Hematopoietic multipotent progenitor cell treated with erythropoietin and hydrocortisone succinate and interleukin-3 and kit ligand, for 17 days (in vitro differentiated cells): ENCODE results near the gene USP50.
"Not testable (repeated sequence)": the region's sequence is repeated elsewhere in the genome, so short reads cannot be mapped to it uniquely, and the experiment has no call there.

Experiments
- DNase-seq: peaks from one replicate; pipeline ENCODE4 v3.0.0-alpha.2; 2015; ENCODE audit warnings: low spot score

USP50 gene

GRCh38 chr15:50503144-50503543 lies 43.3 kb downstream of the USP50 start:
- DNase-seq = no peak

- no peak for DNase-seq
Measured at GRCh38 chr15:50501815-50502214, 44.7 kb downstream of the USP50 start.

GRCh38 chr15:50500352-50500751 lies 46.1 kb downstream of the USP50 start:
- no peak for DNase-seq

GRCh38 chr15:50496692-50497091 lies 49.8 kb downstream of the USP50 start:
- no peak for DNase-seq

GRCh38 chr15:50494547-50494946 lies 51.9 kb downstream of the USP50 start:
- not testable (repeated sequence) for DNase-seq

GRCh38 chr15:50493625-50494024 lies 52.8 kb downstream of the USP50 start:
- DNase-seq = no peak

GRCh38 chr15:50487287-50487686 lies 59.2 kb downstream of the USP50 start:
- no peak for DNase-seq

GRCh38 chr15:50485389-50485788 lies 61.1 kb downstream of the USP50 start:
- no peak for DNase-seq

- DNase-seq = no peak
Measured at GRCh38 chr15:50484781-50485180, 61.7 kb downstream of the USP50 start.

- DNase-seq = no peak
Measured at GRCh38 chr15:50476143-50476542, 70.3 kb downstream of the USP50 start.

- DNase-seq = no peak
Measured at GRCh38 chr15:50471072-50471471, 75.4 kb downstream of the USP50 start.

GRCh38 chr15:50463423-50464358 lies 82.8 kb downstream of the USP50 start:
- DNase-seq = no peak

GRCh38 chr15:50458348-50459112 lies 87.9 kb downstream of the USP50 start:
- DNase-seq = no peak

- no peak for DNase-seq
Measured at GRCh38 chr15:50452927-50453326, 93.5 kb downstream of the USP50 start.
